Gastrocnemius medialis (tissue), 4 donors: ENCODE data around the gene FAM219A. TPM values are rescaled to one million over a fixed set of nuclear protein-coding genes. Genes with fewer than 3 reads are reported as not detected.

Experiments used
- ATAC-seq, 2 donors: fragments of 150-250 bp; one replicate each; pipeline ENCODE4 v1.9.1; 2016
- DNase-seq, 2 donors: peaks; one replicate each; pipeline ENCODE4 v3.0.0-alpha.2; 2019
- H3K27ac ChIP-seq, 4 donors: fragments of 200-600 bp; sonication (generic); 1 replicate in 1 of 4; 2 replicates in 3 of 4; pipeline ENCODE4 v1.5.1; 2016 to 2018; ENCODE audit warnings: mild to moderate bottlenecking in 2 of 4, moderate library complexity in 1 of 4
- H3K27me3 ChIP-seq, 3 donors: fragments of 200-600 bp; sonication (generic) in 2 of 3; 1 replicate in 1 of 3; 2 replicates in 2 of 3; pipeline versions ENCODE4 v1.5.1 to v1.6.0; 2016 to 2019; ENCODE audit warnings: mild to moderate bottlenecking in 1 of 3, moderate library complexity in 1 of 3
- H3K36me3 ChIP-seq, 2 donors: fragments of 200-600 bp; sonication (generic) in 1 of 2; one replicate each; pipeline ENCODE4 v1.5.1; 2017 to 2018
- H3K4me1 ChIP-seq, 2 donors: fragments of 200-600 bp; sonication (generic) in 1 of 2; one replicate each; pipeline ENCODE4 v1.5.1; 2016 to 2017; ENCODE audit warnings: mild to moderate bottlenecking in 2 of 2
- H3K4me3 ChIP-seq, 4 donors: fragments of 200-600 bp; sonication (generic) in 3 of 4; 1 replicate in 1 of 4; 2 replicates in 3 of 4; pipeline ENCODE4 v1.5.1; 2016 to 2019; ENCODE audit warnings: mild to moderate bottlenecking in 2 of 4
- H3K9me3 ChIP-seq, 3 donors: fragments of 200-600 bp; sonication (generic) in 2 of 3; 1 replicate in 1 of 3; 2 replicates in 2 of 3; pipeline ENCODE4 v1.5.1; 2016 to 2019
- CTCF ChIP-seq, 5 experiments: fragments of 450-650 bp in 3 of 5; fragments of 200-600 bp in 2 of 5; sonication (generic) in 2 of 5; IDR thresholded peaks in 4 of 5; conservative IDR thresholded peaks in 1 of 5; 1 replicate in 4 of 5; 2 replicates in 1 of 5; pipeline ENCODE4 v1.5.1; 2016 to 2019; ENCODE audit warnings: antibody characterized with exemption in 5 of 5, mild to moderate bottlenecking in 3 of 5, moderate library complexity in 3 of 5
- POLR2A ChIP-seq, 2 donors: fragments of 450-650 bp; IDR thresholded peaks; one replicate each; pipeline ENCODE4 v1.6.1; 2017; ENCODE audit warnings: antibody characterized with exemption in 2 of 2, mild to moderate bottlenecking in 2 of 2, moderate library complexity in 2 of 2
- in situ Hi-C, 4 donors: fragments of 200-750 bp; cut with MboI; loops; one replicate each; pipeline versions ENCODE4 v1.15.0 to v1.8.0; 2017; ENCODE audit warnings: low sequenced_read_pairs in 4 of 4
- intact Hi-C: fragments of 100-400 bp; cut with DNase I; formaldehyde crosslinking; loops from one replicate; pipeline ENCODE4 v1.15.1; 2023; ENCODE audit warnings: low total_unique reads
- total RNA-seq, 4 donors: library from RNA; depleted of rRNA; stranded (reverse); fragments of >200 nt; gene quantifications; one replicate each; pipeline versions ENCODE4 v1.1.0 to v1.2.3, GENCODE V29; 2016

FAM219A gene
- total RNA-seq, 4 donors from 2014 or later, result 29.5 to 58.4 (median 41.8) TPM

- ATAC-seq, result no peak
- H3K36me3 ChIP-seq, result no peaks in the 10 kb centered on the region
- DNase-seq, result no peak
- no peaks in the 10 kb centered on the region for H3K27me3 ChIP-seq
- no peak overlapping the region for H3K4me3 ChIP-seq
- intact Hi-C loops (no loop called here), in situ Hi-C loops (loop anchor here in 1 of 4 donors (25.0 kb wide), 1 partner anchor 107 kb away; the partner anchor contains the start of genes DCTN3 and RPP25L)
- peaks cover 0 to 6% of the 10 kb centered on the region in 2 donors for H3K4me1 ChIP-seq
- TF ChIP-seq CTCF (IDR thresholded peaks at IDR 0.05 in 4 of 5, conservative IDR thresholded peaks at IDR 0.05 in 1 of 5) (no peak), POLR2A (IDR thresholded peaks at IDR 0.05) (no peak)
- H3K9me3 ChIP-seq, result no peaks in the 10 kb centered on the region
- no peak overlapping the region for H3K27ac ChIP-seq
These were observed 47.2 kb upstream of the FAM219A start for GRCh38 chr9:34505370-34506120.

GRCh38 chr9:34503406-34503805 lies 45.0 kb upstream of the FAM219A start:
- DNase-seq, result no peak
- Histone ChIP-seq H3K4me1 (no peaks in the 10 kb centered on the region), H3K36me3 (no peaks in the 10 kb centered on the region), H3K27me3 (no peaks in the 10 kb centered on the region), H3K9me3 (no peaks in the 10 kb centered on the region), H3K4me3 (no peak overlapping the region), H3K27ac (no peak overlapping the region)
- TF ChIP-seq CTCF (IDR thresholded peaks at IDR 0.05 in 4 of 5, conservative IDR thresholded peaks at IDR 0.05 in 1 of 5) (no peak), POLR2A (IDR thresholded peaks at IDR 0.05) (no peak)
- in situ Hi-C loops, result loop anchor here in 2 of 4 donors (5.0 to 25.0 kb wide), 2 partner anchors 96 to 109 kb away; partner anchors contain the start of genes DCTN3 (in 1 of the 2) and RPP25L (in 1 of the 2)
- no peak for ATAC-seq
- intact Hi-C loops, result loop anchor here (5.0 kb wide), 2 partner anchors 51 to 171 kb away; no protein-coding TSS in a partner anchor

GRCh38 chr9:34502891-34503290 lies 44.5 kb upstream of the FAM219A start:
- H3K27ac ChIP-seq, result no peak overlapping the region
- DNase-seq (no peak), ATAC-seq (no peak)
- no peak overlapping the region for H3K4me3 ChIP-seq
- no peaks in the 10 kb centered on the region for H3K9me3 ChIP-seq
- H3K27me3 ChIP-seq, result no peaks in the 10 kb centered on the region
- no peak for TF ChIP-seq POLR2A (IDR thresholded peaks at IDR 0.05)
- no peak for TF ChIP-seq CTCF (IDR thresholded peaks at IDR 0.05 in 4 of 5, conservative IDR thresholded peaks at IDR 0.05 in 1 of 5)
- no peaks in the 10 kb centered on the region for H3K4me1 ChIP-seq
- no peaks in the 10 kb centered on the region for H3K36me3 ChIP-seq
- intact Hi-C loops (loop anchor here (5.0 kb wide), 2 partner anchors 51 to 171 kb away; no protein-coding TSS in a partner anchor), in situ Hi-C loops (loop anchor here in 2 of 4 donors (5.0 to 25.0 kb wide), 2 partner anchors 96 to 109 kb away; partner anchors contain the start of genes DCTN3 (in 1 of the 2) and RPP25L (in 1 of the 2))

- H3K4me1 ChIP-seq, result no peaks in the 10 kb centered on the region
- intact Hi-C loops, result loop anchor here (5.0 kb wide), 2 partner anchors 50 to 170 kb away; no protein-coding TSS in a partner anchor
- H3K4me3 ChIP-seq, result no peak overlapping the region
- in situ Hi-C loops, result loop anchor here in 2 of 4 donors (5.0 to 25.0 kb wide), 2 partner anchors 95 to 110 kb away; partner anchors contain the start of genes DCTN3 (in 1 of the 2) and RPP25L (in 1 of the 2)
- ATAC-seq (no peak), DNase-seq (no peak)
- no peaks in the 10 kb centered on the region for H3K27me3 ChIP-seq
- TF ChIP-seq POLR2A (IDR thresholded peaks at IDR 0.05), result no peak
- TF ChIP-seq CTCF (IDR thresholded peaks at IDR 0.05 in 4 of 5, conservative IDR thresholded peaks at IDR 0.05 in 1 of 5), result no peak
- H3K36me3 ChIP-seq, result no peaks in the 10 kb centered on the region
- H3K9me3 ChIP-seq, result no peaks in the 10 kb centered on the region
- no peak overlapping the region for H3K27ac ChIP-seq
These were observed 44.1 kb upstream of the FAM219A start for GRCh38 chr9:34502471-34502870.
